HEK293T (cell line): ENCODE data around the gene SLAMF1.

ENCODE experiments used
- ARNT ChIP-seq: fragments of 450-650 bp; IDR thresholded peaks from 2 replicates; pipeline ENCODE4 v1.6.1; 2017; ENCODE audit warnings: mild to moderate bottlenecking
- BHLHE40 ChIP-seq: fragments of 450-650 bp; IDR thresholded peaks from 2 replicates; pipeline ENCODE4 v1.6.1; 2016; ENCODE audit warnings: mild to moderate bottlenecking, moderate library complexity, borderline replicate concordance
- ELF4 ChIP-seq: fragments of 450-650 bp; IDR thresholded peaks from 2 replicates; pipeline ENCODE4 v1.6.1; 2017; ENCODE audit warnings: antibody characterized with exemption
- FOXA1 ChIP-seq: fragments of 450-650 bp; IDR thresholded peaks from 2 replicates; pipeline ENCODE4 v1.6.1; 2016; ENCODE audit warnings: mild to moderate bottlenecking
- FOXM1 ChIP-seq: fragments of 450-650 bp; IDR thresholded peaks from 2 replicates; pipeline ENCODE4 v1.6.1; 2017; ENCODE audit warnings: mild to moderate bottlenecking, borderline replicate concordance
- HDGF ChIP-seq: fragments of 450-650 bp; IDR thresholded peaks from 2 replicates; pipeline ENCODE4 v1.6.1; 2017; ENCODE audit warnings: antibody characterized with exemption, borderline replicate concordance
- SP1 ChIP-seq: fragments of 450-650 bp; IDR thresholded peaks from 2 replicates; pipeline ENCODE4 v1.6.1; 2017
- SUZ12 ChIP-seq: fragments of 450-650 bp; IDR thresholded peaks from 2 replicates; pipeline ENCODE4 v1.6.1; 2016; ENCODE audit warnings: mild to moderate bottlenecking

DNA sequence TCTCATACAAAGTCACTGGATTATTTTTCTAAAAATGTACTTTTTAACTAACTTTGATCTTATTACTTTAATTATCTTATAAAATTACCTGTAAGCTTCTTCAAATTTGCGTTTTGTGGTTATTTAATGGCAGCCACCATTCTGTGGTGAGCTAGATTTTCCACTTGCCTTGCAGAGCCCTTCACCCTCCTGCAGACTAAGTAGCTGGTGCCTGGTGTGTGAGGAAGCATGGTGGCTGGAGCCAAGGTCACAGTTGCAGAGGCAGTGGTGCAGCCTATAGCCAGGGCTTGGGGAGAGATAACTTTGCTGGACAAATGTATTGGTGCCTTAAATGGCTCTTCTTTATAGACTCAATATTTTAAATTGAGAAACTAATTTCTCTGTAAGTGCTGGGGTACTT lies 56.4 kb downstream of the SLAMF1 start:
- TF ChIP-seq ELF4 (no peak), ARNT (no peak), SUZ12 (no peak), FOXM1 (no peak), HDGF (no peak), FOXA1 (no peak), BHLHE40 (no peak), SP1 (no peak)
